Neutrophil (primary cell): ENCODE measurements around the gene OR2T3.
"Not testable (repeated sequence)": the region's sequence is repeated elsewhere in the genome, so short reads cannot be mapped to it uniquely, and the experiment has no call there.

ENCODE experiments used
- H3K27ac ChIP-seq: fragments of 200-600 bp; sonication (generic); 2 replicates; pipeline ENCODE4 v1.5.1; 2016; ENCODE audit warnings: mild to moderate bottlenecking, moderate library complexity
- H3K27me3 ChIP-seq: fragments of 200-600 bp; sonication (generic); 2 replicates; pipeline ENCODE4 v1.6.0; 2016; ENCODE audit warnings: mild to moderate bottlenecking
- H3K36me3 ChIP-seq: fragments of 200-600 bp; sonication (generic); 2 replicates; pipeline ENCODE4 v1.5.1; 2017
- H3K4me1 ChIP-seq, 2 experiments: fragments of 200-600 bp in 1 of 2; sonication (generic) in 1 of 2; 1 replicate in 1 of 2; 2 replicates in 1 of 2; pipeline versions ENCODE4 v1.5.1 to v1.6.1; 2013 to 2016; ENCODE audit warnings: low read depth in 1 of 2, low read length in 1 of 2, mild to moderate bottlenecking in 1 of 2, moderate library complexity in 1 of 2; ENCODE audit not compliant: control insufficient read depth in 1 of 2, insufficient read depth in 1 of 2
- H3K4me3 ChIP-seq, 2 experiments: fragments of 200-600 bp in 1 of 2; sonication (generic) in 1 of 2; 1 replicate in 1 of 2; 2 replicates in 1 of 2; pipeline ENCODE4 v1.5.1; 2013 to 2016; ENCODE audit warnings: low read depth in 1 of 2, low read length in 1 of 2, mild to moderate bottlenecking in 1 of 2, moderate library complexity in 1 of 2
- H3K9me3 ChIP-seq: fragments of 200-600 bp; sonication (generic); 2 replicates; pipeline ENCODE4 v1.5.1; 2016

The OR2T3 gene, protein sequence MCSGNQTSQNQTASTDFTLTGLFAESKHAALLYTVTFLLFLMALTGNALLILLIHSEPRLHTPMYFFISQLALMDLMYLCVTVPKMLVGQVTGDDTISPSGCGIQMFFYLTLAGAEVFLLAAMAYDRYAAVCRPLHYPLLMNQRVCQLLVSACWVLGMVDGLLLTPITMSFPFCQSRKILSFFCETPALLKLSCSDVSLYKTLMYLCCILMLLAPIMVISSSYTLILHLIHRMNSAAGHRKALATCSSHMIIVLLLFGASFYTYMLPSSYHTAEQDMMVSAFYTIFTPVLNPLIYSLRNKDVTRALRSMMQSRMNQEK

DNA sequence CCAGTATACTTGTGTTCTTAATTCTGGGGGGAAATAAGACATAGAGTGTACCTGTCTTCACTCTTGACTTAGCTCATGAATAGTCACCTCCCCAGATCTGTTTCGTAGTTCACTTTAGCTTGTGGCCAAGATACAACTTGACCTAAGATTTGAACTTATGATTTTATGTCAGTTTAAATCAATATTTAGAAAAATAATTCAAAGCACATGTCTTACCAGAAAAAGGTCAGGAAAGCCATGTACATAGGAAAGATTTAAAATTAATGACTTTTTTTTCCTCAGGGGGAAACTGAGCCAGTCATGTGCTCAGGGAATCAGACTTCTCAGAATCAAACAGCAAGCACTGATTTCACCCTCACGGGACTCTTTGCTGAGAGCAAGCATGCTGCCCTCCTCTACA is at the start of gene OR2T3:
Gene OR2T3, plus strand, starts transcription at position 301 of the 400 bp plus-strand sequence. Its CDS starts 0 bp downstream, at position 301.
- not testable (repeated sequence) for H3K4me1 ChIP-seq, H3K36me3 ChIP-seq

DNA sequence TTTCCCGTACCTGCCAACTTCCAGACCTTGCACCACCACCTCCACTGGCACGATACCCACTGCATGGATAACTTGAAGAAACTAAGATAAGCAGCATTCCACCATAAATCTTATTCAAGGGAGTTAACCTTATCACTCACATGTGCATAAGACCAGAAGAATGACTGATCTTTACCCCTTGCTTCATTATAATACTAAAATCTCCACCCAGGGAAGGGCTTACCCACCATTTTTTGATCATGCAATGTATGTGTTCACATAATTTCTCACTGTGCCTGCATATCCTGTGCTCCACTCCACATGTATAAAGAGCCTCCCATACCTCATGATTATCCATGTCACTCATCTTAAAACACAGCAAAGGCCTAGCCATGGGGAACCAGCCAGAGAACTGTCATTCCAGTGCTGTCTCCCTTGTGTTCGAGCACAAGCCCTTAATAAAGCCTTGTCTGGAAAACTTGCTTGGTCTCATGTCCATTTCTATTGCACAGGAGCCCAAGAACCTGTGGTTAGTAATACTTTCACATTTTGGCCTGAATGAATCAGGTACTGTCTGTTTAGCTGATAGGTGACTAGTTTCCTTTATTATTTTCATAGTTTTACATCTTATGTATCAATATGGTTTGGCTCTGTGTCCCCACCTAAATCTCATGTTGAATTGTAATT is 45.5 kb upstream of the OR2T3 start:
- H3K27ac ChIP-seq, H3K9me3 ChIP-seq, H3K4me1 ChIP-seq, H3K4me3 ChIP-seq, H3K27me3 ChIP-seq, H3K36me3 ChIP-seq: not testable (repeated sequence)

More for the DNA sequence above, at the start of gene OR2T3:
- H3K27ac ChIP-seq, H3K9me3 ChIP-seq, H3K27me3 ChIP-seq, H3K4me3 ChIP-seq: not testable (repeated sequence)

DNA sequence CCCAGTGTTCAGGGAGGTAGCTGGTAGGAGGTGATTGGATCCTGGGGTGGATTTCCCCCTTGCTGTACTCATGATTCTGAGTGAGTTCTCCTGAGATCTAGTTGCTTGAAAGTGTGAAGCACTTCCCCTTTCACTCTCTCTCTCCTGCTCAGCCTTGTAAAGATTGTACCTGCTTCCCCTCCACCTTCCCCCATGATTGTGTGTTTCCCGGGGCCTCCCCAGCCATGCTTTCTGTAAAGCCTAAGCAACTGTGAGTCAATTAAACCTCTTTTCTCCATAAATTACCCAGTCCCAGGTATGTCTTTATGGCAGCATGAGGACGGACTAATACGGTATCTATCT is 45.0 kb upstream of the OR2T3 start:
- H3K4me3 ChIP-seq, H3K9me3 ChIP-seq, H3K27me3 ChIP-seq, H3K36me3 ChIP-seq, H3K4me1 ChIP-seq, H3K27ac ChIP-seq: not testable (repeated sequence)

DNA sequence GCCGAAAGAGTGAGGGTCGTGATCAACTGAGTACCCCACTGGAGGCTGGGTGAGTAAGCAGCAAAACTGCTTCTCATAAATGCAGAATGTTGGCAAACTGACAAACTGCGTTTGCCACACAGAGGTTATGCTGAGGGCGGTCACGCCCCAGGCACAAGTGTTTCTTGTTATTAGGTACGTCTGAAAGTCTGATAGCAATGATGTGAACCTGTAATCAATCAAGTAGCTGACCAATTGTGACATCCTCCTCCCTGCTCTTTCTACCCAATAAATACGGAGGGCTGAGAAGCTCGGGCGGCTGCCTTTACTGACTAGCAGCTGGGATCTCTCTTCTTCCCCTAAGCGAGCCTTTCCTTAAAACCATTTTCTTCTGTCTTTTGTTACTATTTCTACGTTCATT is 41.5 kb upstream of the OR2T3 start:
- not testable (repeated sequence) for H3K27ac ChIP-seq, H3K27me3 ChIP-seq, H3K4me3 ChIP-seq, H3K4me1 ChIP-seq, H3K9me3 ChIP-seq, H3K36me3 ChIP-seq

DNA sequence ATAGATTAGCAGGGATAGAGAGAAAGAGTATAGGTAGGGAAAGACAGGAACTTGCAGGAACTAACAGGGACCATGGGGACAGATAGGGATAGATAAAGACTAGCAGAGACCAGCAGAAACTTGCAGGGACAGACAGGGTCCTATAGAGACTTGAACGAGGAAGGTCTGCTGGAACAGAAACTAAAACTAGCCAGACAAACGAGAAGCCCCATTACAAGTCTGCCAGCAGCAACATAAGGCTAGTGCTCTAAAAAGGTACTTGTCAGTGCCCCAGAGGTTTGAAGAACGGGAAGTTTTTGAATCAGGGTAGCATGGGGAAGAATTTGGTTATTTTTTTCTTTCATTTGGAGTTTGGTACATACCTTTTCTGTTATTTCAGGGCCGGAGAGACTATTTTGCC is 41.0 kb upstream of the OR2T3 start:
- H3K9me3 ChIP-seq, H3K4me1 ChIP-seq, H3K27me3 ChIP-seq, H3K27ac ChIP-seq, H3K36me3 ChIP-seq, H3K4me3 ChIP-seq: not testable (repeated sequence)

DNA sequence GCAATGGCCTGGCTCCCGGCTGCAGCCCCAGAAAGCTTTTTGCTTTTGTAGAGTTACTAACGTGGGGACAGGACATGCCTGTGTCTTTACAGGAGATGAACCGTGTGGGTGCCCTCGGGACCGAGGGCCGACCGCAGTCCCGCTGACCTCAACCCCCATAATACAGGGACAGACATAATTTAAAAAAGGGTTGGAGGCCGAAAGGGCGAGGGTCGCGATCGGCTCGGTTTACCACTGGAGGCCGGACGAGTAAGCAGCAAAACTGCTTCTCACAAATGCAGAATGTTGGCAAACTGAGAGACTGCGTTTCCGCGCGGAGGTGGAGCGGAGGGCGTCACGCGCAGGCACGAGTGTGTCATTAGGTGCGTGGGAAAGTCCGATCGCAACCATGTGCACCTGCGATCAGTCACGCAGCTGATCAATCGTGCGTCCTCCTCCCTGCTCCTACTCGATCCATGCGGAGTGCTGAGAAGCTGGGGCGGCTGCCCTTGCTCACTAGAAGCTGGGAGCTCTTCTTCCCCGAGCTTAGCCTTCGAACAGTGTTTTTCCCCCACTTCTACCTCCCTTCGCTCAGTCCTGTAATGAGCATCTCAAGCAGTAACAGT is 39.2 kb upstream of the OR2T3 start:
- not testable (repeated sequence) for H3K9me3 ChIP-seq, H3K27ac ChIP-seq, H3K4me3 ChIP-seq, H3K36me3 ChIP-seq, H3K27me3 ChIP-seq, H3K4me1 ChIP-seq

DNA sequence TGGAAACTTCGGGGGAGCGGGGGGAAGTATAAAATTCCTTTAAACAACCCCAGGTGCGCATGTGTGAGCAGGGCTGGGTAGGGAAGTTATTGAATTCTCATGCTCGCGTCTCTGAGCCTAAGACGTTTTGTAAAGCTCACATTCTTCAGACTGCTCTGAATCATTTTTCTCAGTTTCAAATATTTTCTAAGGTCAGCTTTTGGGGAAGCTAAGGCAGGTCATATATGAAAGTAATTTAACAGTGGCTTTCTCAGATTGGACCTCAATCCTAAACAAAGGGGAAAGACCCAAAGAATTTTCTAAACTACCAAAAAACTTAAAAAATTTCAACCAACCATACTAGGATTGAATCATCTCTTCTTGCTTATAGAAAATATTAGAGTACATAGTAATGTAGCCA is 38.2 kb upstream of the OR2T3 start:
- not testable (repeated sequence) for H3K9me3 ChIP-seq, H3K27me3 ChIP-seq, H3K4me3 ChIP-seq, H3K36me3 ChIP-seq, H3K4me1 ChIP-seq, H3K27ac ChIP-seq

DNA sequence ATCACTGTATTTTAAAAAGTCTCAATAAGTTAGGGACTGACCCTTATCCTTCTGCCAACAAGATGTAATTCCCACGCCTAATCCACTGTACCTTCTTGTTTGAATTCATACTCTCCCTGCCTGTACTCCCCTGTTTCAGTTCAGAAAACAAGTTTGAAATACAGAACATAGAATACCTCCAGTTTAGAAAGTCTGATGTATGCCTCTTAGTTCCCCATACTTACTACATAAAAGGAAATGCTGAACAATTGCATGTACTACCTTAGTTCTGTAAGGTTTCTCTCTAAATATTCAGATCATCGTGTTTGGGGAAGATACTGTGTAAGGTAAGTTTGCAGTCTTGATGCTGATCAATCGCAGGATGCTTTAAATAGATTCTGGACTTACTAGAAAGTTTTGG is 36.8 kb upstream of the OR2T3 start:
- not testable (repeated sequence) for H3K9me3 ChIP-seq, H3K36me3 ChIP-seq, H3K27ac ChIP-seq, H3K4me1 ChIP-seq, H3K4me3 ChIP-seq, H3K27me3 ChIP-seq

DNA sequence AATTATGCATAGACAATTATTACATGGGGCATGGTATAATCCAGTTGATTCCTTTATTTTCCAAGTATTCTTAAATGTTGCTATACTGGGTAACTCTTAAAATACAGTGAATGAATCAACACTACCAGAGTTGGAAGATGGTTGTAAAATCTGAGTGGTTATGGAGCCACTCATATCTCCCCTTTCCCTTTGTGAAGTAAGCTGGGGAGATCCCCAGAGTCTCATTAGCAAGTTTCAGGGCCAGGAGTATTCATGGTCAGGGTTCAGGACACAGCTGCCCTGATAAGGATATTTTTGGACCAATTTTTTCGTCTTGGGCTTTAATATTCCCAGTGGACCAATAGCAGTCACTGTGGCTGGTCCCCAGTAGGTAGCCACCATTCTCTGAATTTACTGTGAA is 34.5 kb upstream of the OR2T3 start:
- not testable (repeated sequence) for H3K4me3 ChIP-seq, H3K27ac ChIP-seq, H3K9me3 ChIP-seq, H3K27me3 ChIP-seq, H3K36me3 ChIP-seq, H3K4me1 ChIP-seq

DNA sequence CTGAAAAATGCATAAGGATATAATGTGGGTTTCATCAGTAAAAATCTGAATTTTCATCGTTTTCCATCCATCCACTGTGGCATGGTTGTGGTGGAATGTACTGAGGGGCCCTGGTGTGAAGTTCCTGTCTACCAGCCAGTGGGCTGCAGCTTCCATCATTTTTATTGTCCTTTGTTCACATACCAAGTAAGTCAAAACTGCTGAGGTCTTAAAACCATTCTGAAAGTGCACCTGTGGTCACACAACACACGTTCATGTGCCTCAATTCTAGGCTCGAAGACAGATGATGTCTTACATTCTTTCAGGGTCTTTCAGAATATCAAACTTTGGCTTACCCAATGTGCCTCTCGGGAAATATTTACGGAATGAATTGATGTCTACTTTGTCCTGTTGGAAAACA is 33.9 kb upstream of the OR2T3 start:
- not testable (repeated sequence) for H3K4me1 ChIP-seq, H3K9me3 ChIP-seq, H3K4me3 ChIP-seq, H3K27me3 ChIP-seq, H3K36me3 ChIP-seq, H3K27ac ChIP-seq

DNA sequence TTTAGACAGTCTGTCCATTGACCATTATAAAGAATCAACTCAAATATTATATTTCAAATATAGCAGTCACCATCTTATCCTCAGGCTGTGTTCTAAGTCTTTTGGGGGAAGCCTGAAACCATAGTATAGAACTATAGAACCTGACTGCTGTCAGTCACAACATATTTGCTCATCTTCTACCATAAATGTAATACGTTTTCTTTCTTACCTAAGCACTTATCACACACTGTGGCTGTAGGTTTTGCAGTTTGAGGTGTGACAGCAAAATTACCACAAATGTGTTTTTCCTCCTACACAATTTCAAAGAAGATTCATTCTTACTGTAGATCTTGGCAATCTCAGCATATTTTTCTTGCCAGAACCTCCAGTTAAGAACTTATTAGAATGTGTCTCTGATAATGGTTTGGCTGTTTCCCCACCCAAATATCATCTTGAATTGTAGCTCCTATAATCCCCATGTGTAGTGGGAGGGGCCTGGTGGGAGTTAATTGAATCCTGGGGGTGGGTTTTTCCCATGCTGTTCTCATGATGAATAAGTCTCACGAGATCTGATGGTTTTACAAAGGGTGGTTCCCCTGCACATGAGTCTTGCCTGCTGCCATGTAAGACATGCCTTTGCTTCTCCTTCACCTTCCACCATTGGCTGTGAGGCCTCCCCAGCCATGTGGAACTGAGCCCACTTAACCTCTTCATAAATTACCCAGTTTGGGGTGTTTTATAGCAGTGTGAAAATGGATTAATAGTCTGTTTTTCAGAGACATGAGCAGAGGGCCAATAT is 30.5 kb upstream of the OR2T3 start:
- not testable (repeated sequence) for H3K27ac ChIP-seq, H3K4me1 ChIP-seq, H3K27me3 ChIP-seq, H3K4me3 ChIP-seq, H3K9me3 ChIP-seq, H3K36me3 ChIP-seq

DNA sequence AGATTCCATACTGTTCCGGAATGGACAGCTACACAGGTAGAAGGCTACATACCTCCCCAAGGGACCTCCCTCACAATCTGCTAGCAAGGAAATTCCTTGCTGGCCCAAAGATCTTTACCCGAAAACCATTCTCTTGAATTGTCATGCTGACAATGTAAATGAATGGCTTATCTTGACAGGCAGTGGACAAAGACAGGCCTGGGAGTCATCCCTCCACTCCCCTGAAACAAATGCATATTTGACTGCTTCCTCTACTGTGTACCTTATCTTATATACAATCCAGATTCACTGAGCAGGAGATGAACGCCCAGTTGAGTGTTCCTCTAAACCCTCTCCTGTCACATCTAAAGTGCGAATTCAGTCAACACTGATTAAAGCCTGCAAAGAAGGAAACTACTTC is 28.5 kb upstream of the OR2T3 start:
- H3K36me3 ChIP-seq, H3K27me3 ChIP-seq, H3K9me3 ChIP-seq, H3K4me3 ChIP-seq, H3K27ac ChIP-seq, H3K4me1 ChIP-seq: not testable (repeated sequence)

DNA sequence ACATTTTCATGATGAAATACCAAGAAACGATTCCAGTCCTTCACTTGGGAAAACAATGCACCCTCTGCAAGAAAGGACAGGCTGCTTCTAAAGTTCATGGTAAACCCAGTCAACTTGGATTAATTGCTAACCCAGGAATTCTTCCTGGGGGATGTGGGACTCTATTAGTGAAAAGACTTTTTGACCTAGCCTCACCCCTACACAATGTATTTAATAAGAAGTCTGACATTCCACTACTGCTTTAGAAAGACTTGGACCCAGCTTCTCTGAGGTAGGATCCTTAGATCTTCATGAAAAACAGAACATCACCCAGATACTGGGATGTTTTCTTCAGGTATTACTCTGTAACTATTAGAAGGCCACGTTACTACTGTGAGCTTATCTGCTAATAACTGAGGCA is 27.8 kb upstream of the OR2T3 start, which contains the start of gene OR2T2:
Gene OR2T2, plus strand, starts transcription at position 239 of the 400 bp plus-strand sequence. CDS start 7,161 bp downstream, outside the sequence.
- H3K27me3 ChIP-seq, H3K27ac ChIP-seq, H3K36me3 ChIP-seq, H3K4me3 ChIP-seq, H3K9me3 ChIP-seq, H3K4me1 ChIP-seq: not testable (repeated sequence)
